ENCODE results near the gene KCNIP3. TPM values are rescaled to one million over a fixed set of nuclear protein-coding genes. Genes with fewer than 3 reads are reported as not detected.
"Not testable (repeated sequence)": the region's sequence is repeated elsewhere in the genome, so short reads cannot be mapped to it uniquely, and the experiment has no call there.

Gene KCNIP3
- total RNA-seq, 2 experiments from 2014 or later: 0.52 TPM; not detected in 1

- H3K36me3 Mint-ChIP-seq (ENCODE audit: low read depth): no peaks in the 10 kb centered on the region
- ChIA-PET CTCF (no interaction called here), POLR2A (no interaction called here)
- H3K4me3 Mint-ChIP-seq: no peak overlapping the region
- H3K4me1 Mint-ChIP-seq (ENCODE audit: low read depth): no peaks in the 10 kb centered on the region
- no peak for ATAC-seq (ENCODE audit: poor library complexity)
- peaks cover 9 to 15% of the 10 kb centered on the region in 2 experiments for H3K27me3 ChIP-seq (ENCODE audit: control insufficient read depth in 1 of 2, insufficient read depth in 2 of 2, low read length in 2 of 2)
- H3K27me3 Mint-ChIP-seq: peaks cover 19% of the 10 kb centered on the region
- H3K4me3 ChIP-seq (ENCODE audit: low read length): no peak overlapping the region
- TF ChIP-seq, protein P1, sequence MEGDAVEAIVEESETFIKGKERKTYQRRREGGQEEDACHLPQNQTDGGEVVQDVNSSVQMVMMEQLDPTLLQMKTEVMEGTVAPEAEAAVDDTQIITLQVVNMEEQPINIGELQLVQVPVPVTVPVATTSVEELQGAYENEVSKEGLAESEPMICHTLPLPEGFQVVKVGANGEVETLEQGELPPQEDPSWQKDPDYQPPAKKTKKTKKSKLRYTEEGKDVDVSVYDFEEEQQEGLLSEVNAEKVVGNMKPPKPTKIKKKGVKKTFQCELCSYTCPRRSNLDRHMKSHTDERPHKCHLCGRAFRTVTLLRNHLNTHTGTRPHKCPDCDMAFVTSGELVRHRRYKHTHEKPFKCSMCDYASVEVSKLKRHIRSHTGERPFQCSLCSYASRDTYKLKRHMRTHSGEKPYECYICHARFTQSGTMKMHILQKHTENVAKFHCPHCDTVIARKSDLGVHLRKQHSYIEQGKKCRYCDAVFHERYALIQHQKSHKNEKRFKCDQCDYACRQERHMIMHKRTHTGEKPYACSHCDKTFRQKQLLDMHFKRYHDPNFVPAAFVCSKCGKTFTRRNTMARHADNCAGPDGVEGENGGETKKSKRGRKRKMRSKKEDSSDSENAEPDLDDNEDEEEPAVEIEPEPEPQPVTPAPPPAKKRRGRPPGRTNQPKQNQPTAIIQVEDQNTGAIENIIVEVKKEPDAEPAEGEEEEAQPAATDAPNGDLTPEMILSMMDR (IDR thresholded peaks at IDR 0.05): no peak
- peaks cover 6% of the 10 kb centered on the region for H3K4me1 ChIP-seq (ENCODE audit: insufficient read depth, low read length)
- no peak for DNase-seq
- intact Hi-C loops (cut with DNase I, micrococcal nuclease): no loop called here
- peaks cover 0 to 19% of the 10 kb centered on the region in 2 experiments for H3K9me3 ChIP-seq (ENCODE audit: control insufficient read depth in 1 of 2, insufficient read depth in 1 of 2, low read length in 2 of 2)
- H3K27ac ChIP-seq (ENCODE audit: low read depth in 1 of 2, low read length in 2 of 2): no peak overlapping the region
- H3K27ac Mint-ChIP-seq: no peak overlapping the region
- H3K9me3 Mint-ChIP-seq: peaks cover 2% of the 10 kb centered on the region
- no peaks in the 10 kb centered on the region for H3K36me3 ChIP-seq (ENCODE audit: insufficient read depth, low read length)
These were observed 79.4 kb downstream of the KCNIP3 start for GRCh38 chr2:95376311-95377215.

- no peak for ATAC-seq (ENCODE audit: poor library complexity)
- Histone ChIP-seq H3K27me3 (ENCODE audit: control insufficient read depth in 1 of 2, insufficient read depth in 2 of 2, low read length in 2 of 2) (peaks cover 2 to 15% of the 10 kb centered on the region in 2 experiments), H3K27ac (ENCODE audit: low read depth in 1 of 2, low read length in 2 of 2) (no peak overlapping the region), H3K36me3 (ENCODE audit: insufficient read depth, low read length) (no peaks in the 10 kb centered on the region), H3K9me3 (ENCODE audit: control insufficient read depth in 1 of 2, insufficient read depth in 1 of 2, low read length in 2 of 2) (peaks cover 0 to 14% of the 10 kb centered on the region in 2 experiments), H3K4me1 (ENCODE audit: insufficient read depth, low read length) (peaks cover 6% of the 10 kb centered on the region), H3K4me3 (ENCODE audit: low read length) (no peak overlapping the region)
- H3K4me3 Mint-ChIP-seq: no peak overlapping the region
- H3K9me3 Mint-ChIP-seq: no peaks in the 10 kb centered on the region
- ChIA-PET POLR2A (no interaction called here), CTCF (no interaction called here)
- H3K4me1 Mint-ChIP-seq (ENCODE audit: low read depth): no peaks in the 10 kb centered on the region
- DNase-seq: no peak
- H3K36me3 Mint-ChIP-seq (ENCODE audit: low read depth): no peaks in the 10 kb centered on the region
- intact Hi-C loops (cut with DNase I, micrococcal nuclease): no loop called here
- no peak overlapping the region for H3K27ac Mint-ChIP-seq
- TF ChIP-seq, protein P1 (IDR thresholded peaks at IDR 0.05): no peak
- H3K27me3 Mint-ChIP-seq: peaks cover 14% of the 10 kb centered on the region
These were observed 80.3 kb downstream of the KCNIP3 start for GRCh38 chr2:95377216-95378123.

GRCh38 chr2:95378281-95378680 lies 81.1 kb downstream of the KCNIP3 start:
- CTCF ChIA-PET; H3K4me1 ChIP-seq (ENCODE audit: insufficient read depth, low read length); POLR2A ChIA-PET; H3K27me3 ChIP-seq (ENCODE audit: control insufficient read depth in 1 of 2, insufficient read depth in 2 of 2, low read length in 2 of 2); ATAC-seq (ENCODE audit: poor library complexity); H3K9me3 ChIP-seq (ENCODE audit: control insufficient read depth in 1 of 2, insufficient read depth in 1 of 2, low read length in 2 of 2); DNase-seq; intact Hi-C loops (cut with DNase I, micrococcal nuclease); H3K27me3 Mint-ChIP-seq; H3K4me3 Mint-ChIP-seq; H3K4me1 Mint-ChIP-seq (ENCODE audit: low read depth); H3K27ac Mint-ChIP-seq; H3K36me3 ChIP-seq (ENCODE audit: insufficient read depth, low read length); H3K4me3 ChIP-seq (ENCODE audit: low read length); H3K36me3 Mint-ChIP-seq (ENCODE audit: low read depth); H3K27ac ChIP-seq (ENCODE audit: low read depth in 1 of 2, low read length in 2 of 2); H3K9me3 Mint-ChIP-seq: not testable (repeated sequence)

Data from CD4-positive, alpha-beta T cell (primary cell).